ENCODE data around the gene VRK2. TPM values are rescaled to one million over a fixed set of nuclear protein-coding genes. Genes with fewer than 3 reads are reported as not detected.

The VRK2 gene
- total and polyA plus RNA-seq, 10 of the 15 experiments (the other 5 are each of a cell fraction or from before 2014, with no cell fraction given) = 26.5 to 78.0 (median 57.3) TPM

- Histone ChIP-seq H3K79me2 (ENCODE audit: control insufficient read depth, insufficient read depth, low read length) (no peaks in the 10 kb centered on the region), H2AFZ (ENCODE audit: control insufficient read depth, low read depth, low read length) (no peak overlapping the region), H3K27ac (ENCODE audit: control insufficient read depth, insufficient read depth) (no peak overlapping the region), H3K4me2 (ENCODE audit: control insufficient read depth, insufficient read depth) (no peak overlapping the region), H3K9me3 (replicated peaks; ENCODE audit: control insufficient read depth, insufficient read depth, low read length) (no peaks in the 10 kb centered on the region), H3K4me1 (ENCODE audit: control insufficient read depth, insufficient read depth, low read length) (no peaks in the 10 kb centered on the region), H3K9ac (ENCODE audit: control insufficient read depth, insufficient read depth, low read length) (no peak overlapping the region), H3K36me3 (ENCODE audit: control insufficient read depth in 2 of 2, insufficient read depth in 2 of 2, low read length in 1 of 2) (no peaks in the 10 kb centered on the region; a peak in 1 of 4 replicates), H3K4me3 (no peak overlapping the region), H3K27me3 (replicated peaks in 1 of 2; ENCODE audit: control insufficient read depth in 2 of 2, insufficient read depth in 2 of 2, low read length in 1 of 2) (no peaks in the 10 kb centered on the region), H4K20me1 (ENCODE audit: control insufficient read depth, insufficient read depth) (no peaks in the 10 kb centered on the region)
- no peak for FAIRE-seq
- 96% methylated on average over 5 of the region's 5 CpGs for WGBS (ENCODE audit: insufficient coverage, insufficient replicate concordance, low lambda C conversion rate, missing lambda C conversion rate)
- no peak for ATAC-seq
- no peak for DNase-seq (ENCODE audit: low read depth, low spot score)
- intact Hi-C loops (cut with micrococcal nuclease; ENCODE audit: unreplicated experiment) (no loop called here), in situ Hi-C loops (cut with MboI) (no loop called here)
- no peak for TF ChIP-seq SKIL (IDR thresholded peaks at IDR 0.05; ENCODE audit: low read depth, poor library complexity, severe bottlenecking)
- no peak for TF ChIP-seq RB1 (IDR thresholded peaks at IDR 0.05; ENCODE audit: borderline replicate concordance)
- no peak for TF ChIP-seq MTA2 (IDR thresholded peaks at IDR 0.05; ENCODE audit: low read depth)
- TF ChIP-seq IRF4 (IDR thresholded peaks at IDR 0.05; ENCODE audit: low read depth, low read length) = no peak
- no peak for TF ChIP-seq FOXM1 (IDR thresholded peaks at IDR 0.05; ENCODE audit: low read depth, low read length)
- TF ChIP-seq POLR2A (IDR thresholded peaks at IDR 0.05; ENCODE audit: low read depth, low read length) = no peak
- TF ChIP-seq ATF7 (IDR thresholded peaks at IDR 0.05; ENCODE audit: low read depth) = no peak
- TF ChIP-seq USF2 (IDR thresholded peaks at IDR 0.05; ENCODE audit: borderline replicate concordance, low read depth, low read length) = no peak
- TF ChIP-seq MYB (IDR thresholded peaks at IDR 0.05; ENCODE audit: borderline replicate concordance, low read depth, low read length) = no peak
- no peak for TF ChIP-seq MLLT1 (IDR thresholded peaks at IDR 0.05)
- POLR2A ChIA-PET = no interaction called here
- no TSS peak for BruUV-seq (replicated peaks)
- RAD21 ChIA-PET (ENCODE audit: unreplicated experiment) = no interaction called here
- SMC1A ChIA-PET (ENCODE audit: uncharacterized antibody, unreplicated experiment) = no interaction called here
- CTCF ChIA-PET = no interaction called here
These were observed 134.0 kb downstream of the VRK2 start for GRCh38 chr2:58180635-58181034.
